ENCODE data around the gene RTKN2.
"Not testable (repeated sequence)": the region's sequence is repeated elsewhere in the genome, so short reads cannot be mapped to it uniquely, and the experiment has no call there.

RTKN2 gene, protein sequence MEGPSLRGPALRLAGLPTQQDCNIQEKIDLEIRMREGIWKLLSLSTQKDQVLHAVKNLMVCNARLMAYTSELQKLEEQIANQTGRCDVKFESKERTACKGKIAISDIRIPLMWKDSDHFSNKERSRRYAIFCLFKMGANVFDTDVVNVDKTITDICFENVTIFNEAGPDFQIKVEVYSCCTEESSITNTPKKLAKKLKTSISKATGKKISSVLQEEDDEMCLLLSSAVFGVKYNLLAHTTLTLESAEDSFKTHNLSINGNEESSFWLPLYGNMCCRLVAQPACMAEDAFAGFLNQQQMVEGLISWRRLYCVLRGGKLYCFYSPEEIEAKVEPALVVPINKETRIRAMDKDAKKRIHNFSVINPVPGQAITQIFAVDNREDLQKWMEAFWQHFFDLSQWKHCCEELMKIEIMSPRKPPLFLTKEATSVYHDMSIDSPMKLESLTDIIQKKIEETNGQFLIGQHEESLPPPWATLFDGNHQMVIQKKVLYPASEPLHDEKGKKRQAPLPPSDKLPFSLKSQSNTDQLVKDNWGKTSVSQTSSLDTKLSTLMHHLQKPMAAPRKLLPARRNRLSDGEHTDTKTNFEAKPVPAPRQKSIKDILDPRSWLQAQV

DNA sequence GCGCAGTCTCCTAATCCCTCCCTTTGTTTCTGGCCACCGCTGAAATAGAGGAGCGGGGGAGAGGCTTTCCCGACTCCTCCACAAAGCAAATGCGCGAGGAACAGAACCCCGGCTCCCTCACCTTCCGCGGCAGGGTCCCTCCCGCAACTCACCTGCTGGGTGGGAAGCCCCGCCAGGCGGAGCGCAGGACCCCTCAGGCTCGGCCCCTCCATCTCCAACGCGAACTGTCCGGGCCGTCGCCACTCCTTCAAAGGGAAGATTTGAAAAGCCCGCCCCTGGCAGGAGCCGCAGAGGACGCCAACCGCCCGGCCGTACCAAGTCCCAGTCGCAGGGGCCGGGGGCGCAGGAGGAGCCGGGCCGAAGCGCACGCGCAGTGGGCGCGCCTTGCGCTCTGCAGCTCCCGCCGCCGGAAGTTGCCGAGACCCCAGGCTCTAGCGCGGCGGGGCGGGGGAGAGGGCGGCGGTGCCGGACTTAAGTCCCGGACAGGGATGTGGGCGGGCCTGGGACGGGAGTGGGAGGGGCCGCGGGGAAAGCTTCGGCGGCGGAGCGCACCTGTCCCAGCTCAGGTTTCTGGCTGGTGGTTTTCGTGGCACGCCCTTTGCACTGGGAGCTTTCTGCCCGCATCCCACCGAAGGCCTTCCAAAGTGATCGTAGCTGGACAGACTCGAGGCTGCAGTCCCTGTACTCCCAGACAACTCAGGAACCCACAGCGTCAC is at the start of gene RTKN2:
Gene RTKN2 (minus strand): TSS at position 446 of the 716 bp plus-strand sequence. CDS start 234 bp downstream, at position 212.
- peak; percentile 59 for DNase-seq (ENCODE audit: low read depth)

DNA sequence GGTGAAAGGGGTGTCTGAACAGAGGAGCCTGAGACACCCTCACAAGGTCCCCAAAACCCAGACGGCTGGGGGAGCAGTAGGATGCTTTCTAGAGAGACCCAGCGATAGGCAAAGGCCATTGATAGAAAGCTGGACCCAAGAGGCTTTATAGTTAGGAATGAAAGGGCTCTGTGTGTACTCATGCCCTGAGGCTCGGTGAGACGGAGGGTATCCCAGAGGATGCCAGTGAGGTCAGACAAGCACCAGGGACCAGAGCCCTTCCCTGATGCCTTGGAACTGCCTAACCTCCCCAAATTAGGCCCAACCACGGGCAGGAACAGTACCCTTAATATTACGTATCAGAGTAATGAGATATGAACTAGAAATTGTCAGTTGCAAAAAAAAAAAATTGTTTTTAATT is 48.6 kb upstream of the RTKN2 start:
- no peak for DNase-seq (ENCODE audit: low read depth)

DNA sequence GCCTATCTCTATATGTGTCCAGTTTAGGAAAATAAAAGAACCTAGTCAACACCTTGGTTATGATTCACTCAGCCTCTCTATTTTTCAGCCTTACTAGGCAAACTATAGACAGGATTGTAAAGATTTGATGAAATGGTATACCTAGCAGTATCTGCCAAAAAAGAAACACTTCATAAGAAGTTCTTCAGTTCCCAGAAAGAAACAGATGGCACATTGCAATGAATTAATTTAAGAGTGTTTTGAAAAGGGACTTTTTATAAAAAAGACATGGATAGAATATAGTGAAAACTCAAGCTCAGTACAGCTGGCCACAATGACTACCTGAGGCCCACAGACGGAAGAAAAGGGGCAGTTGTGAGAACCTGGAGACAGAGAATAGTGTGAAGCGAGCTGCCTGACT is 40.6 kb upstream of the RTKN2 start:
- DNase-seq (ENCODE audit: low read depth): no peak

DNA sequence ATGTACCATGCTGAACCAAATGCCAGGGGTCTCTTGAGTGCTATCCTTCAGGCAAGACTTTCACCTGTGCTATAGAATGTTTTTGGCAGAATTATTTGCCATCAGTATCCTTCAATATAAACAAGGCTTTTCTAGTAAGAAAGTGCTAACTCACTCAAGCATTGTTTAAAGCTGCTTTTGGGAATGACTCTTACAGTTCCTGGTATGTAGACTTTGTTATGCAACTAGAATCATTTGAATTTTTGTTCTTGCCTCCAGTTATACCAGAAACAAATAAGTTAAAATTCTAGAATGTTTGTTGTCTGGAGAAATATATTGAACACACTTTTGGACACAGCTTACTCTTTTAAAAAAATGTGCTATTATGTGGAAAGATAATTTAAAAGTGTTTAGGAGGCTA is 39.5 kb upstream of the RTKN2 start:
- no peak for DNase-seq (ENCODE audit: low read depth)

DNA sequence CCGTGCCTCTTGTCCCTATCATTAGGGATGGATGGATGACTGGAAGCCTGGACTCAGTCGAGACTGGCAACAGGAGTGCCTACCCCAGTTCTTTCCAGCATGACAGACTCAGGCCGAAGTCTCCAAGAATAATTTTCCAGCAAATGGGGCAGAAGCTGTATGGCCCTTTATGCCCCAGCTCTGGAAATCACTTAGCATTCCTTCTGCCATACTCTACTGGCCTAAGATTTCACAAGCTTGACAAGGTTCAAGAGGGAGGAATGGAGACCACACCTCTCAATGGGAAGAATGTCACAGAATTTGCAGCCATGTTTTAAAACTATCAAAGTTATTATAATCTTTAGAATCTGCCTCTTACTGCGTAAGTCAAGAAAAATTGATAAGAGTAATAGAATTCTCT is 39.0 kb upstream of the RTKN2 start:
- no peak for DNase-seq (ENCODE audit: low read depth)

DNA sequence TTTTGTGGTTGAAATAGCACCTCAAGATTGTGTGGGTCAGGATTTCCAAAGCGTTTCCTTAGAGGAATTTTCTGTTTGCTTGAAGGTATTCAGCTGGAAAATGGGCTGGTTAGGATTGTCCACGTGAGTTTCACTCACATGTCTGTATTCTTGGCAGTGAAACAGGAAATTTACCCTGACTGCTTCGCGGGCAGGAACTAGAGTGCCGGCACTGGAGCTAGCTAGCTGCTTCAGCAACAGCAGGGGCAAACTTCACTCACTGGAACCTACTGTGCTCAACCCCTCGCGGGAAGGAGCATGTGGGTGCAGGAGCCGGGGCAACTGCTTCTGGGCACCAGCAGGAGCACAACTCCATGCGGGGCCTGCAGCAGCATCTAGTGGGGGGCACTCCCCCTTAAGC is 38.0 kb upstream of the RTKN2 start:
- no peak for DNase-seq (ENCODE audit: low read depth)

DNA sequence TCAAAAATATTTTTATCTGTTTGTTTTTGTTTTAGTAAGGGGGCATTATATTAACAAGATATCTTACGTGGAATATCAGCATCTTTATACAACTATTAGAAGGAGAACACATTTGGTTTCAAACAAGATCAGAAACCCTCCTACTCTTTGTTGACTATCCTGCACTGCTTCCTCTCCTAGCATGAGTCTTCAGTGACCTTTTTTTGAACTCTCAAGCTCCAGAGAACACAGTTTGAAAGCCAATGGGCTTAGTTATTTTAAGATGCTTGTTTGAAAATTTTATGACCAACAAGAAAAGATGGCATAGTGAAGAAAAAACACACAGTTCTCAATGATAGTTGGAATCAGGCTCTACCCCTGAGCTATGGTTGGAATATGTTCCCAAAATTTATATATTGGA is 37.2 kb upstream of the RTKN2 start:
- no peak for DNase-seq (ENCODE audit: low read depth)

DNA sequence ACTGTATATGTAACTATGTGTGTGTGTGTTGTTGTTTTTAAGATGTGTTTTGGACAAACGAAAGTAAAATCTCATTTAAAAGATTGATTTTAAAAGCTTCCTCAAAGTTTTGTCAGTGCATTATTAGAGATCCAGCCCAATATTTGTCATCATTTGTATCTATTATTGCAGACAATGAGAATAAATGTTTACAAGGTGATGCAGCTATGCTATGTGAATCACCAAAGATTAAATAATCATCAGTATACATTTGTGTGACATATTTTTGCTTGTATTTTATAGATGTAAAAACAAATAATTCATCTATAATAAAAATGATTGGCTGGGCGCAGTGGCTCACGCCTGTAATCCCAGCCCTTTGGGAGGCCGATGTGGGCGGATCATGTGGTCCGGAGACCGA is 35.3 kb upstream of the RTKN2 start:
- no peak for DNase-seq (ENCODE audit: low read depth)

DNA sequence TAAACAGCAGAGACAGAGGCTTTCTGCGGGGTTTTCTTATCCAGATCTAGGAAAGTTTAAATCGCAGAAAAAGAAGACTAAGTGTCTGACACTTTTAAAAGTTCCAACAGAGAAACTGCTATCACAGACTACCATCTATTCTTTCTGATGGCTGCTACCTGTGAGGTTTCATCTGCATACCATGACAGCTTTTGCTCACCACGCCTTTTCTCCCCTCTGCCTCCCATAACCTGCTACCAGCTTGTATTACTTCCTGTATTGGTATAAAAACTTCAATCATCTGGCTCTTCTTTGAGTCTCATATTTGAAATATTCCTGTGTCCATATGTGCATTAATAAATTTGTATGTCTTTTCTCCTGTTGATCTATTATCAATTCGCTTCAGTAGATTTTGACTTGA is 34.1 kb upstream of the RTKN2 start:
- no peak for DNase-seq (ENCODE audit: low read depth)

DNA sequence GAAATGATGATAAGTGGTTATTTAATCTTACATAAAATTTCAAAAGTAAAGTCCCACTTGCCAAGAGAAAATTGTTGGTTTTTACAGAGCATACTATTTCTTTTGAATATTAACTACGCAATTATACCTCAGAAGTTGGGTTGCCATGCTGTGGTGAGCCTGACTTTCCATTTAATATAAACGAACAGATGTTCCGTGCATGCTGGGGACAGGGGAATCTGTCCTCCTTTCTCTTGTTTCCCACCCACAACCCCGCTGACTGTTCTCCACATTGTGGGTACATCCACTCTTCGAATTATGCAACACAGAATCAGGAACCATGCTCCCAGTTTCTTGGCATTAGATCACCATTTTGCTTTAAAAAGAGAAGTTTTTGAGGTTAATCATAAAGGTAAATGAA is 29.2 kb upstream of the RTKN2 start:
- no peak for DNase-seq (ENCODE audit: low read depth)

DNA sequence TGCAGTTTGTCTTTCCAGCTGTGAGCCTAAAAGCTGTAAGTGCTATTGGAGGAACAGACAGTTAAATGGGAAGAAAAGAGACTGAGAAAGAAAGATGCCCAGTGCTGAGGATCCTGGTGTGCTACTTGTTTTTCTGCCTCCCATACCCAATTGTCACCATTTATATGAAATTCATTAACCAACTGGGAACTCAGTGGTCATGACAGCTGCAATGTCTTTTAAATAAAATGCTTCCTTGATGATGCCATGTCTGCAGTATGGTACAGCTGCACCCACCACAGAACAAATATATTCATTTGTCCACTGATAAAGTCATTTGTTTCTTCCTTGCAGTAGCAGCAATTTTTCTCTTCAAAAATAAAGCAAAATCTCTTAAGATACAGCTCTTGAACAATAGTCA is 15.6 kb upstream of the RTKN2 start:
- no peak for DNase-seq (ENCODE audit: low read depth)

DNA sequence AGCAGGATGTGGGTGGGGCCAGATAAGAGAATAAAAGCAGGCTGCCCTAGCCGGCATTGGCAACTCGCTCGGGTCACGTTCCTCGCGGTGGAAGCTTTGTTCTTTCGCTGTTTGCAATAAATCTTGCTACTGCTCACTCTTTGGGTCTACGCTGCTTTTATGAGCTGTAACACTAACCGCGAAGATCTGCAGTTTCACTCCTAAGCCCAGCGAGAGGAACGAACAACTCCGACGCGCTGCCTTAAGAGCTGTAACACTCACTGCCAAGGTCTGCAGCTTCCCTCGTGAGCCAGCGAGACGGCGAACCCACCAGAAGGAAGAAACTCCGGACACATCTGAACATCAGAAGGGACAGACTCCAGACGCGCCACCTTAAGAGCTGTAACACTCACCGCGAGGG is 12.7 kb upstream of the RTKN2 start:
- not testable (repeated sequence) for DNase-seq (ENCODE audit: low read depth)

DNA sequence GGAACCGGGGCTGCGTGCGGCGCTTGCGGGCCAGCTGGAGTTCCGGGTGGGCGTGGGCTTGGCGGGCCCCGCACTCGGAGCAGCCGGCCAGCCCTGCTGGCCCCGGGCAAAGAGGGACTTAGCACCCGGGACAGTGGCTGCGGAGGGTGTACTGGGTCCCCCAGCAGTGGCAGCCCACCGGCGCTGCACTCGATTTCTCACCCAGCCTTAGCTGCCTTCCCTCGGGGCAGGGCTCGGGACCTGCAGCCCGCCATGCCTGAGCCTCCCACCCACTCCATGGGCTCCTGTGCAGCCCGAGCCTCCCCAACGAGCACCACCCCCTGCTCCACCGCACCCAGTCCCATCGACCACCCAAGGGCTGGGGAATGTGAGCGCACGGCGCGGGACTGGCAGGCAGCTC is 11.7 kb upstream of the RTKN2 start:
- DNase-seq (ENCODE audit: low read depth): not testable (repeated sequence)

DNA sequence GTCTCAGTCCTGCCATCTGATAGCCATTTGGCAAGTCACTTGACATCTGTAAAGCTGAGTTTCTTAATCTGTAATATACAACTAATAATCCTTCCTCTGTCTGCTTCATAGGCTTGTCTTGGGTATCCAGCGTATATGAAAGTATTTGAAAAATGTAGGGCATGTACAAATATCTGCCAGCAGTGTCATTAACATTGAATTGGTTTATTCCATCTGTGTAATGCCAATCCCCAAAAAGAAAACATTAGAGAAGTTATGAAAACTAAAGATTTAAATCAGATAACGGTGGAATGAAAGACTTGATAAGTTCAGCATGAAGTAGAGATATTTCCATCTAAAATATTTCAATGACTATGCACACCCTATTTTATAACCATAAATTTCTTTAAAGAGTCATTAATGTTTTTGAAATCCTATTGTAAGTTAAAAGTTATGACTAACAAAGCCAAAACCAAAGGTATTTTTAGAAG is 9.8 kb upstream of the RTKN2 start:
- DNase-seq (ENCODE audit: low read depth): no peak

DNA sequence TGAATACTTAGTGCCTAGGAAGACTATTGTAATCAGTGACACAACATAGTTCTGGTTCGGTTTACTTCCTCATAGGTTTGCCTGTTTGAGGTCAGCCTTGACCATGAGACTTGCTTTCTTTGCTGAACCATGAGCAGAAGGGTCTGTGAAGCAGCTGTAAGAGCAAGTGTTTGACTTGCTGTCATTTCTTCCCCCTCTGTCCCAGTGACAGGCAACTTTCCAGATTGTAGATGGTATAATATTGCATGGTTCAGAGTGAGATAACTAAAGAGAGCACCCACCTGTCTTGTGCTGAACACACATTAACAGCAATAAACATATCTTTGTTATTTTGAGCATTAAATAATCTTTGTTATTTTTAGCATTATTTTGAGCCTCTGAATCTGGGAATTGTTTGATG is 9.3 kb upstream of the RTKN2 start:
- DNase-seq (ENCODE audit: low read depth): no peak

DNA sequence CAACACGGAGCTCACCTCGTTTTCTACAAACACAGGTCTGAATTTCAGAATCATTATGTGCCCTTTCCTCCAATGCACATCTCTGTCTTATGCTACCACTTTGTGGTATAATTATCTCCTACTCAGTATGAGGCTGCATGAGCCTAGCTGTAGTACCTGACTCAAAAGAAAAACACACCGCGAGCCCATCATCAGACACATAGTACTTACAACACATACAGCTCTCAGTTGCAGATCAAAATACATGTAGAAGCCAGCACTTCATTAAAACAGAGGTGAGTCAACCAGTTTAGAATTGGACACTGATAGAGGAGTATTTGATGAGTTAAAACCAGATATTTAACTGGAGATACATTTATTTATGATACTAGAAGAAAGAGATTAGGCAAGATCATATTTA is 1.4 kb upstream of the RTKN2 start:
- DNase-seq (ENCODE audit: low read depth): no peak

DNA sequence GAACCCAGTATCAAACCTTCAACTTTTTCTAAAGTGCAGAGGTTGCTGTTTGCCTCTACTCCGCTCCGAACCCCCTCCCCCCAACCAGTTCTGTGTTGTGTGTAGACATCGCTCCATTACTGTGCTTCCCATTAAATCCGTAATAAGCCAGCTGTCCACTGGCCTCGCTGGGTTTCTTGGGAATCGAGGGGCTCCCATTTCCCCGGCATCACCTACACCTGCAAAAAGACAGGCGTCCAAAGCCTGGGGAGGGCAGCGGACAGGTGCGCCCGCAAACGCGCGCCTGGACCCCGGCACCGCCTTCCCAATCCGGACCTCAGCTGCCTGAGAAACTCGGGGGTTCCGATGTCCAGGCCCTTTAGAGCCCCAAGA is 631 bp downstream of the RTKN2 start:
- no peak for DNase-seq (ENCODE audit: low read depth)

DNA sequence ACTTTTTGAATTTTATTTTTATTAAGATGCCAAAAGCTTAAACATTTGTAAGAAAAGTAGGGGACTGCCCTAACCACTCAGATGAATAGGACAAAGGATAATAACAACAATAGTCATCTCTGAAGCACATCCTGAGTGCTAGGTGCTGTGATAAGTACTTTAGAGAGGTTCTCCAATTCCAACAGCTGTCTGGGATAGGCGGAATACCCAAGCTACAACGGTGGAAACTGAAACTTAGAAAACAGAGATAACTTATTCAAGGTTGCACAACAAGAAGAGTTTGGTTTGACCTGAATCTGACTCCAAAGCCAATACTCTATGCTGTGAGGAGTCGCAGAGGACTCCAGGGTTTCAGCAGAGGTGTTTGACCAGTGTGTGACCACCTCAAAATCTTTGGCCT is 2.0 kb downstream of the RTKN2 start:
- no peak for DNase-seq (ENCODE audit: low read depth)

DNA sequence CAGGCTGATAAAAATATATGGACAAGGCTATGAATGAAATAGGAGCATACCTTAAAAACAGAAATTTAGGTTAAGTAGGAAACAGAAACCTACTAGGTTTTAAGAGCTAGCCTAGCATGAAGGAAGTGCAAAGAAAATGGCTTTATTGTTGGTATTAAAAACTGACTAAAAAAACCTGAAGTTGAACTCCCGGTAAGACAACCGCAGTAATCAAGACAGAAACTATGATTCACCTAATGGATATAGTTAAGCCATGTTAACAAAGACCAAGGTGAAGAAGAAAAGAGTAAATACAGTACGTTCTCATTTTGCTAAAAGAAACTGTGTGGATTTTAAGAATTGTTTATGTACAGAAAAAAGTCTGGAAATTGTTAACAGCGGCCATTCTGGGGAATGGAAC is 2.5 kb downstream of the RTKN2 start:
- no peak for DNase-seq (ENCODE audit: low read depth)

DNA sequence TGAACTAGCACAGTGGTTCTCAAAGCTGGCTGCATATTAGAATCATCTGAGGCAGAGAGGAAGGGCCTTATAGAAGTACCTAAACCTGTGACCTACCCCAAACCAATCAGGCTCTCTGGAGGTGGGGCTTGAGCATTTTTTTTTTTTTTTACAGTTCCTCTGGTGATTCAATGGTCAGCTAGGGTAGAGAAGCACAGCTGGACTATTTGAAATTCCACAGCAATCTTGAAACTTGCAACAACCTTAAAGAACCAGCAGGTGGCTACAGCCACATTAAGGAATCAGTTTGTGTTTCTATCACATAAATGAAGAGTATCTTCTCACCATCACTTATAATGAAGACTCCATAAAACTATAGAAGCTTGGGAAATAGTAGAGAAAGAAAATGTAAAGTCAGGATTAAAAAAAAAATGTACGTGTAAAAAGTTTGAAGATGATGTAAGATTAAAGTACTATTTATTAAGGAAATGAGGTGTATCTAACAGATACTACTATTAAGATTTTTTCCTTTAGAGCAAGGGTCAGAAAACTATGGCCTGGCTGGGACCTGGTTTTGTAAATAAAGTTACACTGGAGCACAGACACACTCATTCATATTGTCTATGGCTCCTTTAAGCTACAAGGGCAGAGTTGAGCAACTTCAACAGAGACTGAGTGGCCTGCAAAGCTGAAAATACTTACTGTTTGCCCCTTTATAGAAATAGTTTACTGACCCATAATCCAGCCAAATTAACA is 3.8 kb downstream of the RTKN2 start:
- no peak for DNase-seq (ENCODE audit: low read depth)

DNA sequence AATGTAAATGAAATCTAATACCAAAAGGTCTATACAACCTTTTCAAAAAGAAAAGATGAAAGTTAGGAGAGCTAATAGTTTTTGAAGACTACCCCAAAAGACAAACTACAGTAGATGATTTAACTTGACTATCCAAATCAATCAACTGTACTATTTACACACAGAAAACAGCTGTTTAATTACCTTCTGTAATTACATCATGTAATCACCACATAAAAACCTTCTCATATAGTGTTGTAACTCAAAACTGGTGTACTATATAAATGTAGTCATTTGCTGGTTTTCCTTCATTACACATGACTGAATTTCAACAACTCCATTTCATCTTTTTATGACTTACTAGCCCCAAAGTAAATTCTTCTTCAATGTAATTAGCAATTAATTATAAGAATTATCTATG is 4.5 kb downstream of the RTKN2 start:
- no peak for DNase-seq (ENCODE audit: low read depth)

DNA sequence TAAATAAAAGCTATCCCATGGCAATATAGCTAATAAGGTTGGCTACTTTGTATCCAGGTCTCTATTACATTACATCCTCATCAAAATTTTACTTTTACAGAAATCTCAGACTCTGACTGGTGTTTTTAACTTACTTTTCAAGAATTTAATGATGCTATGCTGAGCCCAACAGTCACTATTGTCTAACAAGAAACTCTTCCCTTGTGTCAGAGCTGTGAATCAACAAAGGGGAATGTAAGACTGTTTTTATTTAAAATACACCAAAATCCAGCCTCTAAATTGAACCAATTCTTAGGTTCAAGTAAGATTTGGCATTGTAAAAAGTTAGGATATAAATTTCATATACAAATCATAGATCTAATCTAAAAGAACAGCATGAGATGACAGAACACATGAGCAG is 7.0 kb downstream of the RTKN2 start:
- DNase-seq (ENCODE audit: low read depth): no peak

DNA sequence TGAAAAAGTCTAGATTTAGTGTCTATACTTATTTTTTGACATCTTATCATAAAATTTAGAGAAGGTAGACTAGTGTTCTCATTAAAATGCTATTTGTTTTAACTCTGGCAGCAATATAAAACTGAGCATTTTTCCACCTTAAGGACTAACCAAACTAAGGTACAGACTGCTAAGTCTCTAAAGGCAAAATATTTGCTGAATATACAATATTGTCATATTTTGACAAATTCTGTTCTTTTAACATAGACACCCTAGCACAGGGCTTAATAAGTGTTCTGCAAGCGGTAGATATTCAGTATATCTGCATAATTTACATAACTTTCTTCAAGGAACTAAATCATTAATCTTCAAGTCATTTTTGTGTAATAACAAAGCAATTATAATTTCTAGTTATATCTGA is 8.6 kb downstream of the RTKN2 start:
- no peak for DNase-seq (ENCODE audit: low read depth)
